ENCODE data around the gene FDCSP. TPM values are rescaled to one million over a fixed set of nuclear protein-coding genes. Genes with fewer than 3 reads are reported as not detected.

Gene FDCSP
- total and polyA plus RNA-seq, 2 of the 13 experiments (the other 11 are each of a cell fraction or from before 2014, with no cell fraction given) = not detected

DNA sequence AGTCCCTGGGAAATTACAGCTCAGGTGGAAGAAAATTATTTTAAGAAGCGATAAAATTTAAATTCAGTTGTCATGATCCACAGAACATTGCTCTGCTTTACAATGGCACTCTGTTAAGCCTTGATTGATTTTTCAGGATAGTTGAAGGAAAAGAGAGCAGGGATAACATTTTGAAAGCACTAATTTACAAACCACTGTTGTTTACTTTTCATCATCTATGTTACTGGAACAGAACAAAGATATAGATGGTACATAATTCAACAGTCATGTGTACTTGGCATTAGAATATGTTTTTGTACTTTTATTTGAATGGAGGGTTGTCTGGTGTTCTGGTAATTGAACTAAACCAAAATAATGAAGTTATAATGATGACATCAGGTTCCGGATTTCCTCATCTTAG is 33.0 kb upstream of the FDCSP start (continued):
- TF ChIP-seq DPF2 (CRISPR knock-in tag; IDR thresholded peaks at IDR 0.05; ENCODE audit: borderline replicate concordance, low read depth) (no peak), SOX6 (IDR thresholded peaks at IDR 0.05) (no peak), SOX6 (CRISPR knock-in tag; IDR thresholded peaks at IDR 0.05) (peak; percentile 58; the same call in 1 of the 2 replicates), ZNF20 (CRISPR knock-in tag; IDR thresholded peaks at IDR 0.05) (no peak), ZNF253 (CRISPR knock-in tag; IDR thresholded peaks at IDR 0.05; ENCODE audit: borderline replicate concordance) (no peak), KLF6 (CRISPR knock-in tag; IDR thresholded peaks at IDR 0.05) (peak; percentile 62; the same call in 1 of the 2 replicates), ZNF331 (CRISPR knock-in tag; IDR thresholded peaks at IDR 0.05) (0 out of 2 replicates have a peak, but pooled peaks have one; percentile 14), ZNF644 (CRISPR knock-in tag; IDR thresholded peaks at IDR 0.05; ENCODE audit: low read depth) (no peak), RARA (CRISPR knock-in tag; IDR thresholded peaks at IDR 0.05) (peak; percentile 56; the same call in 1 of the 2 replicates), FOXA1 (IDR thresholded peaks at IDR 0.05) (peak; percentile 34; the same call in 1 of the 2 replicates), FOXA1 (CRISPR knock-in tag; IDR thresholded peaks at IDR 0.05) (peak; percentile 78), GATA4 (IDR thresholded peaks at IDR 0.05; ENCODE audit: borderline replicate concordance, low read depth) (peak; percentile 40; the same call in 1 of the 2 replicates), SAP130 (CRISPR knock-in tag; IDR thresholded peaks at IDR 0.05; ENCODE audit: low read depth) (0 out of 2 replicates have a peak, but pooled peaks have one; percentile 28), ZMYM4 (CRISPR knock-in tag; IDR thresholded peaks at IDR 0.05) (peak; percentile 17; the same call in 1 of the 2 replicates), PRMT3 (CRISPR knock-in tag; IDR thresholded peaks at IDR 0.05; ENCODE audit: borderline replicate concordance, low read depth) (no peak), KAT8 (CRISPR knock-in tag; IDR thresholded peaks at IDR 0.05) (peak; percentile 43; the same call in 1 of the 2 replicates), CEBPG (CRISPR knock-in tag; IDR thresholded peaks at IDR 0.05) (0 out of 2 replicates have a peak, but pooled peaks have one; percentile 6), SOX13 (IDR thresholded peaks at IDR 0.05) (0 out of 2 replicates have a peak, but pooled peaks have one; percentile 15), SOX13 (CRISPR knock-in tag; conservative IDR thresholded peaks at IDR 0.05 in 1 of 2, IDR thresholded peaks at IDR 0.05 in 1 of 2) (peak in 1 of 2 experiments; percentile 91; a peak in 2 of 4 replicates), TOE1 (CRISPR knock-in tag; IDR thresholded peaks at IDR 0.05) (no peak), KLF16 (CRISPR knock-in tag; IDR thresholded peaks at IDR 0.05) (peak in 1 of 2 experiments; percentile 75; a peak in 1 of 4 replicates), HMG20A (CRISPR knock-in tag; IDR thresholded peaks at IDR 0.05; ENCODE audit: borderline replicate concordance) (peak; percentile 81)
- TF ChIP-seq, protein P1, sequence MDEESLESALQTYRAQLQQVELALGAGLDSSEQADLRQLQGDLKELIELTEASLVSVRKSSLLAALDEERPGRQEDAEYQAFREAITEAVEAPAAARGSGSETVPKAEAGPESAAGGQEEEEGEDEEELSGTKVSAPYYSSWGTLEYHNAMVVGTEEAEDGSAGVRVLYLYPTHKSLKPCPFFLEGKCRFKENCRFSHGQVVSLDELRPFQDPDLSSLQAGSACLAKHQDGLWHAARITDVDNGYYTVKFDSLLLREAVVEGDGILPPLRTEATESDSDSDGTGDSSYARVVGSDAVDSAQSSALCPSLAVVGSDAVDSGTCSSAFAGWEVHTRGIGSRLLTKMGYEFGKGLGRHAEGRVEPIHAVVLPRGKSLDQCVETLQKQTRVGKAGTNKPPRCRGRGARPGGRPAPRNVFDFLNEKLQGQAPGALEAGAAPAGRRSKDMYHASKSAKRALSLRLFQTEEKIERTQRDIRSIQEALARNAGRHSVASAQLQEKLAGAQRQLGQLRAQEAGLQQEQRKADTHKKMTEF (CRISPR knock-in tag; IDR thresholded peaks at IDR 0.05) = peak; percentile 79; the same call in 1 of the 2 replicates
- TF ChIP-seq, protein P2, sequence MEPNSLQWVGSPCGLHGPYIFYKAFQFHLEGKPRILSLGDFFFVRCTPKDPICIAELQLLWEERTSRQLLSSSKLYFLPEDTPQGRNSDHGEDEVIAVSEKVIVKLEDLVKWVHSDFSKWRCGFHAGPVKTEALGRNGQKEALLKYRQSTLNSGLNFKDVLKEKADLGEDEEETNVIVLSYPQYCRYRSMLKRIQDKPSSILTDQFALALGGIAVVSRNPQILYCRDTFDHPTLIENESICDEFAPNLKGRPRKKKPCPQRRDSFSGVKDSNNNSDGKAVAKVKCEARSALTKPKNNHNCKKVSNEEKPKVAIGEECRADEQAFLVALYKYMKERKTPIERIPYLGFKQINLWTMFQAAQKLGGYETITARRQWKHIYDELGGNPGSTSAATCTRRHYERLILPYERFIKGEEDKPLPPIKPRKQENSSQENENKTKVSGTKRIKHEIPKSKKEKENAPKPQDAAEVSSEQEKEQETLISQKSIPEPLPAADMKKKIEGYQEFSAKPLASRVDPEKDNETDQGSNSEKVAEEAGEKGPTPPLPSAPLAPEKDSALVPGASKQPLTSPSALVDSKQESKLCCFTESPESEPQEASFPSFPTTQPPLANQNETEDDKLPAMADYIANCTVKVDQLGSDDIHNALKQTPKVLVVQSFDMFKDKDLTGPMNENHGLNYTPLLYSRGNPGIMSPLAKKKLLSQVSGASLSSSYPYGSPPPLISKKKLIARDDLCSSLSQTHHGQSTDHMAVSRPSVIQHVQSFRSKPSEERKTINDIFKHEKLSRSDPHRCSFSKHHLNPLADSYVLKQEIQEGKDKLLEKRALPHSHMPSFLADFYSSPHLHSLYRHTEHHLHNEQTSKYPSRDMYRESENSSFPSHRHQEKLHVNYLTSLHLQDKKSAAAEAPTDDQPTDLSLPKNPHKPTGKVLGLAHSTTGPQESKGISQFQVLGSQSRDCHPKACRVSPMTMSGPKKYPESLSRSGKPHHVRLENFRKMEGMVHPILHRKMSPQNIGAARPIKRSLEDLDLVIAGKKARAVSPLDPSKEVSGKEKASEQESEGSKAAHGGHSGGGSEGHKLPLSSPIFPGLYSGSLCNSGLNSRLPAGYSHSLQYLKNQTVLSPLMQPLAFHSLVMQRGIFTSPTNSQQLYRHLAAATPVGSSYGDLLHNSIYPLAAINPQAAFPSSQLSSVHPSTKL (CRISPR knock-in tag; IDR thresholded peaks at IDR 0.05) = peak; percentile 90
- TF ChIP-seq, protein P3, sequence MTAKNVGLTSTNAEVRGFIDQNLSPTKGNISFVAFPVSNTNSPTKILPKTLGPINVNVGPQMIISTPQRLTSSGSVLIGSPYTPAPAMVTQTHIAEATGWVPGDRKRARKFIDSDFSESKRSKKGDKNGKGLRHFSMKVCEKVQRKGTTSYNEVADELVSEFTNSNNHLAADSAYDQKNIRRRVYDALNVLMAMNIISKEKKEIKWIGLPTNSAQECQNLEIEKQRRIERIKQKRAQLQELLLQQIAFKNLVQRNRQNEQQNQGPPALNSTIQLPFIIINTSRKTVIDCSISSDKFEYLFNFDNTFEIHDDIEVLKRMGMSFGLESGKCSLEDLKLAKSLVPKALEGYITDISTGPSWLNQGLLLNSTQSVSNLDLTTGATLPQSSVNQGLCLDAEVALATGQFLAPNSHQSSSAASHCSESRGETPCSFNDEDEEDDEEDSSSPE (CRISPR knock-in tag; IDR thresholded peaks at IDR 0.05) = no peak
- TF ChIP-seq, protein P4, sequence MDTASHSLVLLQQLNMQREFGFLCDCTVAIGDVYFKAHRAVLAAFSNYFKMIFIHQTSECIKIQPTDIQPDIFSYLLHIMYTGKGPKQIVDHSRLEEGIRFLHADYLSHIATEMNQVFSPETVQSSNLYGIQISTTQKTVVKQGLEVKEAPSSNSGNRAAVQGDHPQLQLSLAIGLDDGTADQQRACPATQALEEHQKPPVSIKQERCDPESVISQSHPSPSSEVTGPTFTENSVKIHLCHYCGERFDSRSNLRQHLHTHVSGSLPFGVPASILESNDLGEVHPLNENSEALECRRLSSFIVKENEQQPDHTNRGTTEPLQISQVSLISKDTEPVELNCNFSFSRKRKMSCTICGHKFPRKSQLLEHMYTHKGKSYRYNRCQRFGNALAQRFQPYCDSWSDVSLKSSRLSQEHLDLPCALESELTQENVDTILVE (CRISPR knock-in tag; IDR thresholded peaks at IDR 0.05) = peak; percentile 33; the same call in 1 of the 2 replicates

All from HepG2 (cell line).